ENCODE data around the gene CACNA1S.

DNA sequence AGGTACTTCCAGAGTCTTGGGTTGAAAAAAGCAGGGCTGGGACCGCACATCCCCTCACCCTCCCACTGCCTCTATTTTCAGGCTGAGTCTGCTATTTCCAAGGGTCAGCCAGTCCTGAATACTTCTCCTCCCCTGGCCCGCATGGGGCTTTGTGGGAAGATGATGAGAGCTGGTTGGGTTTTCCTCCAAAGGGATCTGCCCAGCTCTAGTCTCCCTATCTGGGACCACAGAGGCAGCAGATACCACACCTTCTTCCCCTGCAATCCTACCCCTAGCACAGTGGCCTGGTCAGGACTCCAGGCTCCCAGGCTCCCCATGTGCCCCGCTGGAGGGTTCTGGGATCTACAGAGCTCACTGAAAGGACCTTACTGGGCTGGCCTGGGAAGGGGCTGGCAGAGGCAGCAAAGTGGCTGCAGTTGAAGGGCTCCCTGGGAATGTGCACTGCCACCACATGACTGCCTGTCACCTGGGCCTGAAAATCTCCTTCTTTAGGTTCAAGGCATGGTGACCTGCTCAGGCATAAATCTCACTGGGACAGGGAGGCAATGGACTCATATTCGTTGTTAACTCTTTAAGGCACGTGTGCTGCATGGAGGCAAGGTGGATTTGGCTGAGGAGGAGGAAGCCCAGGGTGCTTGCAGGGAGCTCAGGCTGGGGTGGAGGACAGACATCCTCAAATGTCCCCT, 13.1 kb downstream of the CACNA1S start:
- TF ChIP-seq, protein P1, sequence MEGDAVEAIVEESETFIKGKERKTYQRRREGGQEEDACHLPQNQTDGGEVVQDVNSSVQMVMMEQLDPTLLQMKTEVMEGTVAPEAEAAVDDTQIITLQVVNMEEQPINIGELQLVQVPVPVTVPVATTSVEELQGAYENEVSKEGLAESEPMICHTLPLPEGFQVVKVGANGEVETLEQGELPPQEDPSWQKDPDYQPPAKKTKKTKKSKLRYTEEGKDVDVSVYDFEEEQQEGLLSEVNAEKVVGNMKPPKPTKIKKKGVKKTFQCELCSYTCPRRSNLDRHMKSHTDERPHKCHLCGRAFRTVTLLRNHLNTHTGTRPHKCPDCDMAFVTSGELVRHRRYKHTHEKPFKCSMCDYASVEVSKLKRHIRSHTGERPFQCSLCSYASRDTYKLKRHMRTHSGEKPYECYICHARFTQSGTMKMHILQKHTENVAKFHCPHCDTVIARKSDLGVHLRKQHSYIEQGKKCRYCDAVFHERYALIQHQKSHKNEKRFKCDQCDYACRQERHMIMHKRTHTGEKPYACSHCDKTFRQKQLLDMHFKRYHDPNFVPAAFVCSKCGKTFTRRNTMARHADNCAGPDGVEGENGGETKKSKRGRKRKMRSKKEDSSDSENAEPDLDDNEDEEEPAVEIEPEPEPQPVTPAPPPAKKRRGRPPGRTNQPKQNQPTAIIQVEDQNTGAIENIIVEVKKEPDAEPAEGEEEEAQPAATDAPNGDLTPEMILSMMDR (IDR thresholded peaks at IDR 0.05; ENCODE audit: low read depth, low read length), result no peak
- TF ChIP-seq POLR2A (IDR thresholded peaks at IDR 0.05; ENCODE audit: extremely low read depth, insufficient read length), result no peak
- TF ChIP-seq, protein P2, sequence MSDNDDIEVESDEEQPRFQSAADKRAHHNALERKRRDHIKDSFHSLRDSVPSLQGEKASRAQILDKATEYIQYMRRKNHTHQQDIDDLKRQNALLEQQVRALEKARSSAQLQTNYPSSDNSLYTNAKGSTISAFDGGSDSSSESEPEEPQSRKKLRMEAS (IDR thresholded peaks at IDR 0.05; ENCODE audit: low read depth, low read length), result no peak

Measured in NB4 (cell line).